NCI-H526 treated with DMSO at 0.1 percent for 48 hours (cell line): ENCODE results near the gene MYO16.
"Not testable (repeated sequence)": the region's sequence is repeated elsewhere in the genome, so short reads cannot be mapped to it uniquely, and the experiment has no call there.

Experiments used
- DNase-seq: peaks from one replicate; lab custom pipeline; 2025; lab: John Stamatoyannopoulos, UW

The MYO16 gene

DNA sequence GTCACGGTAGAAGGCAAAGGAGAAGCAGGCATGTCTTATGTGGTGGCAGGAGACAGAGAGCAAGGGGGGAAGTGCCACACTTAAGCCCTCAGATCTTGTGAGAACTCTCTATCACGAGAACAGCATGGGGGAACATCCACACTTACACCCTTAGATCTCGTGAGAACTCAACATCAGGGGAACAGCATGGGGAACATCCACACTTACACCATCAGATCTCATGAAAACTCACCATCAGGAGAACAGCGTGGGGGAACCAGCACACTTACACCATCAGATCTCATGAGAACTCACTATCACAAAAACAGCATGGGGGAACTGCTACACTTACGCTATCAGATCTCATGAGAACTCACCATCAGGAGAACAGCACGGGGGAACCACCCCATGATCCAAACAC, 445.0 kb downstream of the MYO16 start:
- DNase-seq, result no peak

- DNase-seq, result no peak
These were observed 445.4 kb downstream of the MYO16 start for GRCh38 chr13:109074853-109075252.

DNA sequence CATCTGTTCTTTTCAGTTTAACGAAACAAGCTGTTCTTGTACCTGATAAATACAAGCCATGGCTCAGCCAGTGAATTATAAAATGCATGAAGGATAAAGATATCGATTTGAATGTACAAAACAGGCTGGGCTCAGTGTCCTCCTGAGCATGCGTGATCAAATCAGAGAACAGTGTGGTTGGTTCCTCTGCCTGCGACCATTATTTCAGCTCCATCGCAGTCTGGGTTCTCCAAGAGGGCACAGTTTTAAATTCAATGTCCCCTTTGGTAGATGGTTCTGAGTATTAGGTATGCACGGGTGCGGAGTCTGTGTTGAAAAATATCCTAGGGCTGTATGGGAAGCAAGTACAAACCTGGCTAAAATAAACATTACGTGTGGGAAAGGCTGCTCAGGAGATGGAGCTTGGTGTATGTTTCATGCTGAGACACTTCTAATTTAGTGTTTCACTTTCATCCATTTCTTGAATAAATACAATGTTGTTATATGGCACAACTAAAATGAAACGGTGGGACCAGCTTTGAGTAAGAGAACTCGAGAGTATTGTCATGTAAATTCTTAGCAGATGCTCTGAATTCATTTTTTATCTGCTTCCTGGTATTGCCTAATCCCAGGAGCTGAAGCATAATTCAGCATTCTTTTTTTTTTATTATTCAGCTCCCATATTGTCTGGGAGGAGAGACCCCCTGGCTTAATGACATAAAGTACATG, 458.7 kb downstream of the MYO16 start:
- DNase-seq, result no peak

GRCh38 chr13:109088624-109088917, 459.2 kb downstream of the MYO16 start:
- no peak for DNase-seq

- DNase-seq, result no peak
These were observed 461.4 kb downstream of the MYO16 start for GRCh38 chr13:109090796-109091195.

DNA sequence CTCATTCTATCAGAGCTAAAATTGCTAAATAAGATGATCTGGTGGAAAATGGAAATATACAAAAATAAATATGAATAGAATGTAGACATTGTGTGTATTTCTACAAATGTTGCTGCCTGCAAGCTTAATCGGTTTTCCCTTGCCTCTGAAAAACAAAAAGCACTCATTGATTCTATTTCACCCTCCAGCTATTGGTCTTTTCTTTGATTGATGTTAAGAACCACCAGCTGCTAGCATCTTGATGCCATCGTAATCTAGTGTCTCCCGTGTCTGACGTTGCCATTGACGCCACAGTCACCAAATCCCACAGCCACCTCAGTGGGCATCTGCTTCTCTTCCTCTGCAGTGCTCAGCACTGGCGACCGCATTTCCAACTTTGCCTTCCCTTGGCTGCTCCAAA, 461.8 kb downstream of the MYO16 start:
- no peak for DNase-seq

GRCh38 chr13:109092186-109092585, 462.8 kb downstream of the MYO16 start:
- DNase-seq, result not testable (repeated sequence)

DNA sequence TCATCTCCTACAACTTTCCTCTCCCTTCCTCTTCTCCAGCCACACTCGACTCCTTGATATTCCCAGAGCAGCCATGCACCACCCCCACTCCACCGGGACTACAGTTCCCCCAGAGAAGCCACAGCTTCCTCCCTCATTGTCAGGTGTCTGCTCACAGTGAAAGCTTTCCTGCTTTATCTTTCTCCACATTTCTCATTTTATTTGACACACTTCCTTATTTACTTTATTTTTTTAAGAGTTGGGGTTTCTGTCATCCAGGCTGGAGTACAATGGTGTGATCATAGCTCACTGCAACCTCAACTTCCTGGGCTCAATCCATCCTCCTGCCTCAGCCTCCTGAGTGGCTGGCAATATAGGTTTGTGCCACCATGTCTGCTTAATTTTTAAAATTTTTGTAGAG, 464.6 kb downstream of the MYO16 start:
- no peak for DNase-seq

- DNase-seq, result no peak
These were observed 465.7 kb downstream of the MYO16 start for GRCh38 chr13:109095126-109095525.

- no peak for DNase-seq
These were observed 466.7 kb downstream of the MYO16 start for GRCh38 chr13:109096101-109096500.

DNA sequence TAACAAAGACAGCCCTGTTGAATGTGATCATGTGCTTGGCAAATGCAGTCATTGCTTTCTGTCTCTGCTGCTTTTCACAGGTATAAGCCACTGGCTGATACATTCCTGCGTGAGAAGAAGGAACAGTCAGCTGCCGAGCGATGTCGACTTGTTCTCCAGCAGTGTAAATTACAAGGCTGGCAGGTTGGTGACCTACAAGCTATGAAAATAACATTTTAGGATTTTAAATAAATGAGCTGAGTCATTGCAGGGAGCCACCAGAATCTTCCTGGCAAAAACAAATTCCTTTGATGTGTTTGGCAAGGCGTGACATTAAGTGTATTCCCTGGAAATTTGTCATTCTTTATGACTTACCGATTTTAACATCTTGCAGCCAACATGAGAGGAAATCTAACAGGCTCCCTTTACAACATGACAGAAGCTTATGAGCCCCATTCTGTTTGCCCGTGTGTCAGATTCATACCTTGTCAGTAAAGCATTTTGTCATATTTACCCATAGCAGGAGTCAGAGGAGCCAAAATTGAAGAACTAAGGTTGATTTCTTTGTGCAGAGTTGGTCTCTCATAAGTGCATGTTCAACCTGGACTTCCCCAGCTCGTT, 471.4 kb downstream of the MYO16 start:
- DNase-seq, result no peak

DNA sequence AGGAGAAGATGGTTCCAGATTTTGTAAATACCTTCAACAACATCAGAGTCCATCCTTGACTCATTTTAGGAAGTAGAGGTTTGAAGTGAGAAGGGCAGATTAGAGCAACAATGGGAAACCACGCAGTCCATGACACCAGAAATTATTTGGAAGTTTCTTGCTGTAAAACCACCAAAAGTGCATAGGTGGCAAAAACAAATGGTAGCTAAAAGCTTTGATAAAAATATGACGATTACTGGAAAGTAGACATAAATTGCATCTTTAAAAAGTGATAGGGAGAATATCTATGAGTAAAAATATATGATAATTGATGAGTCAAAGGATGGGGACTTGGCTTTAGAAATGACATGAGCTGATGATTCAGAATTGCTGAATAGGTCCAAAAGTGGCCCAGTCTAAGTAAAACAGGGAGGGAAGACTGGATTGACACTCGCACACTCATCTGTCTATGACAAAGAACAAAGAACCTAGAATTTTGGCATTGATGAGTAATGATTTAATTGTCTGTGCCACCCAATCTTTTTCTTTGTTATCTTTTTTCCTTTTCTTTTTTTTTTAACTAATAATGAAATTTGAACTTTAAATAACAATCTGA, 472.2 kb downstream of the MYO16 start:
- no peak for DNase-seq

- DNase-seq, result no peak
These were observed 476.5 kb downstream of the MYO16 start for GRCh38 chr13:109105899-109106298.

GRCh38 chr13:109110159-109110558, 480.7 kb downstream of the MYO16 start:
- DNase-seq, result no peak

- DNase-seq, result no peak
These were observed 481.7 kb downstream of the MYO16 start for GRCh38 chr13:109111141-109111540.

GRCh38 chr13:109113427-109113826, 484.0 kb downstream of the MYO16 start:
- no peak for DNase-seq

DNA sequence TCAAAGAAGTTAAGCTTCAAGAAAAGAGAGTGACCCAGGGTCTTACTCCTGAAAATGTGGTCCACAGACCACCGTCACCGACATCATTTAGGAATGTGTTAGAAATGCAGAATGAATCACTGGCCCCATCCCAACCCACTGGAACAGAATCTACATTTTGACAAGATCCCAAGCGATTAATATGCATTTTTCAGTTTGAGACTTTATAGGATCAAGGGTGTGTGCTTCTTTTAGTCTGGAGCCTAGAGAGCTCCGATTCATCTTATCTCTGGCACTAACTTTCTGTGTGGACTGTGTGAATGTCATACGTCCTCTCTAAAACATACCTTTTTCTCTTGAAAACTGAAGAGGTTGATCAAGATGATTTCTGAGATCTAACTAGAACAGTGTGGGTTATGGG, 484.8 kb downstream of the MYO16 start:
- no peak for DNase-seq

DNA sequence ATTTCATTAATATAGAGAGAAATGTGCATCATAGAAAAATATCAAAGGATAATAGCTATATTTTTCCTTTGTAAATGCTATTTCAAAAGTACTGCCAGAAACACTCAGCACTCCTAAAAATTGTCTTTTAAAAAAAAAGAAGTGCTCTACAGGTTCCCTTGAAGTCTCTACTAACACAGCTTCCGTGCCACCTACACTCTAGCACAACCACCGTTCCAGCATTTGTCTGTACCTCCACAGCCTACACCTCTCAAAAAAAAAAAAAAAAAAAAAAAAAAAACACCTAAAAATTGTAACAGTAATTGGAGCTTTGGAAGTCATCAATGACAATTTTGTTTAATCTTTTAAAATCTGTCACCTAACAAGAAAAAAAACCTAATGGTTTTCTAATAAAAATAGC, 485.6 kb downstream of the MYO16 start:
- no peak for DNase-seq

GRCh38 chr13:109118521-109118920, 489.1 kb downstream of the MYO16 start:
- no peak for DNase-seq

DNA sequence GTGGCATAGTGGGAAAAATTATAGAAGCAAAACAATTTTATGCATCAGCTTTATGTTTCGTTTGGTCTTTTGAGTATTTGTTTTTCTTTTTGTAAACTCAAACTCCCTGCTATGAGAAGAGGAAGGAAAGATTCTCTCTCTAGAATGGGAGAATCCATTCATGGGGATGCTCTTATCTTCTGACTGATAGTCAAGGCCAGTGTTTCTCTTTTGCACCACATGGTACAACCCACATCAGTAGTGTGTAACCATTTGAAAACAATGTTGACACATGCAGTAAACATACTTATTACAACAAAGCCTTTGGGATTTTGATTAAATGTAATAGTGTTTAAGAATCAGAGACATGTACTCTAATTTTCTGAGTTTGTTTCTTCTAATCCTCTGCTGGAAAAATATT, 490.5 kb downstream of the MYO16 start:
- DNase-seq, result no peak

- DNase-seq, result no peak
These were observed 492.4 kb downstream of the MYO16 start for GRCh38 chr13:109121826-109122225.

- DNase-seq, result no peak
These were observed 494.6 kb downstream of the MYO16 start for GRCh38 chr13:109123971-109124370.

DNA sequence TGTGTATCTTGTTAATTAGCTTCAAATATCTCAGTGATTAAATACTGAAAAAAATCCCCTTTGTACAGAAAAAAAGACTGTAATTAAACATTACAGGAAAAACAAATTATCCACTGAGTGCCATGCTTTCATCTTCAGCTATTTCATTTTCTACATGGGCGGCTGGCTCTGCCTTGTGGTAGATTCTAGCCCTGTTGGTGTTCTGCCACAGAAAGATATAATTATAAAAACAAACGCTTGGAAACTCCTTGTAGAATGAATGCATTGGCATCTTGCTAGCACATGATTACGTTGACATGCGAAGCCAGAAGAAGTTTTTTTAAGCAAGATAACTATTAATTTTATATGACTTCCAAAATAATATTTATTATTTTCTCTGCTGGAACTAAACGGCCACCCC, 496.8 kb downstream of the MYO16 start:
- no peak for DNase-seq
